ENCODE results near the gene CLASRP. TPM values are rescaled to one million over a fixed set of nuclear protein-coding genes. Genes with fewer than 3 reads are reported as not detected.

Gene CLASRP
- total and polyA plus RNA-seq, 9 of the 15 experiments (the other 6 are each of a cell fraction or from before 2014, with no cell fraction given), result 0.94 to 86.3 (median 44.0) TPM

DNA sequence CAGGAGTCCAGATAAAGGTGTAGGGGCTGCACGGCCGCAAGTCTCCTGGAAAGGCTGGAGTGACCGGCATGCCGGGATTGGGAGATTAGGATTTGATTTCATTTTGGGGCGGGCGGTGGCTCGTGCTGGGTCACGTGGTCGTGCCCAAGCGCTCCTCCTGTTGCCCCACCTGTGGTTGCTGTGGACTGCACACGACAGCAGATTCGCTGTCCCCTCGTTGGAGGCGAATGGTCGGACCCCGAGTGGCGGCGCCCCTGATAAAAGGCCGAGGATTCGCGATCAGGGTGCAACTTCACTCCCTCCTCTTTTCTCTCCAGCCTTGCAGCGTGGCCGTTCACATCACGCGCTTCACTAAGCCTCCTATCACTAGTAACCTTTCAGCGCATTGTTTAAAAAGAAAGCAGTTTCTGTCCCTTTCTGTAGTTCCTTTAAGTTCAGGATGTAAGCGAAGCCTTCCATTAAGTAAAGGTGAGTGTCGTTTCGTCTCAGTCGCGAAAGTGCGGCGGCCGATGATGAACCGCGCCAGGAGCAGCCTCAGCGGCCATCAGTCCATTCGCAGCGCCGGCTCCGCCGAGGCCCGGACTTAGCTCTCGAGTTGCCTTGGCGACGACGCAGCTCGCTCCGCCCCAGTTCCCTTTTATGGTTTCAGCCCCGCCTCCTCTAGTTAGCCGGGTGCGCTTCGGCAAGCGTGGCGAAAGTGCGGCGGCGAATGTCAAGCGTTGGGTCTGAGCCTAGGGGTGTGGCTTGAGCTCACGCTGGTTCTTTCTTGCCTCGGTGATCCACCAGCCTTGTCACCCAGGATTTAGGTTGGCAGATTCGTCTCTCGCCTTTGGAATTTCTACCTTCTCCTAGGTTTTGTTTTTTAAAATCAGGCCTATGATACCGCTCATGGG lies 52.4 kb downstream of the CLASRP start (continued):
- TF ChIP-seq SREBF1 (IDR thresholded peaks at IDR 0.05; ENCODE audit: borderline replicate concordance, low read depth, low read length), result no peak
- no peak for TF ChIP-seq ZNF408 (CRISPR knock-in tag; IDR thresholded peaks at IDR 0.05; ENCODE audit: low read depth)
- no peak for TF ChIP-seq CAMTA2 (CRISPR knock-in tag; conservative IDR thresholded peaks at IDR 0.05)
- TF ChIP-seq ESRRB (CRISPR knock-in tag; IDR thresholded peaks at IDR 0.05; ENCODE audit: borderline replicate concordance), result no peak
- TF ChIP-seq, protein P1, sequence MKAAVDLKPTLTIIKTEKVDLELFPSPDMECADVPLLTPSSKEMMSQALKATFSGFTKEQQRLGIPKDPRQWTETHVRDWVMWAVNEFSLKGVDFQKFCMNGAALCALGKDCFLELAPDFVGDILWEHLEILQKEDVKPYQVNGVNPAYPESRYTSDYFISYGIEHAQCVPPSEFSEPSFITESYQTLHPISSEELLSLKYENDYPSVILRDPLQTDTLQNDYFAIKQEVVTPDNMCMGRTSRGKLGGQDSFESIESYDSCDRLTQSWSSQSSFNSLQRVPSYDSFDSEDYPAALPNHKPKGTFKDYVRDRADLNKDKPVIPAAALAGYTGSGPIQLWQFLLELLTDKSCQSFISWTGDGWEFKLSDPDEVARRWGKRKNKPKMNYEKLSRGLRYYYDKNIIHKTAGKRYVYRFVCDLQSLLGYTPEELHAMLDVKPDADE (conservative IDR thresholded peaks at IDR 0.05; ENCODE audit: control insufficient read depth, low read depth, low read length), result no peak
- TF ChIP-seq STAT5B (CRISPR knock-in tag; IDR thresholded peaks at IDR 0.05), result no peak
- no peak for TF ChIP-seq ZBTB26 (CRISPR knock-in tag; IDR thresholded peaks at IDR 0.05)
- TF ChIP-seq PURB (CRISPR knock-in tag; IDR thresholded peaks at IDR 0.05; ENCODE audit: low read depth), result no peak
- no peak for TF ChIP-seq ZNF124 (CRISPR knock-in tag; IDR thresholded peaks at IDR 0.05)
- no peak for TF ChIP-seq NR2F6 (CRISPR knock-in tag; IDR thresholded peaks at IDR 0.05)
- TF ChIP-seq POLR2H (tag; IDR thresholded peaks at IDR 0.05; ENCODE audit: low read depth), result peak; percentile 49
- no peak for TF ChIP-seq SNIP1 (IDR thresholded peaks at IDR 0.05; ENCODE audit: low read depth)
- no peak for TF ChIP-seq NCOA6 (IDR thresholded peaks at IDR 0.05)
- TF ChIP-seq ZNF232 (CRISPR knock-in tag; IDR thresholded peaks at IDR 0.05), result no peak
- no peak for TF ChIP-seq CBX5 (IDR thresholded peaks at IDR 0.05; ENCODE audit: borderline replicate concordance, low read depth)
- TF ChIP-seq HDAC8 (tag; IDR thresholded peaks at IDR 0.05), result no peak
